ENCODE results near the gene PACS2.

The PACS2 gene

DNA sequence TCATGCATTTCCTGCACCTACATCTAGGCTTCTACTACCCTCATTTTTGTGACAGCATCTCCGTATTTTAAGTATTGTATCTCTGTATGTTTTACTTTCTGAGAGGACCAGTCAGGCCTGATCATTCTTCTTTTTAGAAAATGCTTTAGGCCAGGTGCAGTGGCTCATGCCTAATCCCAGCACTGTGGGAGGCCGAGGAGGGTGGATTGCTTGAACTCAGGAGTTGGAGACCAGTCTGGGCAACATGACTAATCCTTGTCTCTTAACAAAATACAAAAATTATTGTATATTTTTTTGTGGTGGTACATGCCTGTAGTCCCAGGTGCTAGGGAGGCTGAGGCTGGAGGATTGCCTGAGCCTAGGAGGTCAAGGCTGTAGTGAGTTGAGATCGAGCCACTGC is 36.9 kb downstream of the PACS2 start:
- peak overlapping the region; percentile 30; the same call in 1 of the 2 replicates for H3K27ac ChIP-seq
- TF ChIP-seq, protein P1, sequence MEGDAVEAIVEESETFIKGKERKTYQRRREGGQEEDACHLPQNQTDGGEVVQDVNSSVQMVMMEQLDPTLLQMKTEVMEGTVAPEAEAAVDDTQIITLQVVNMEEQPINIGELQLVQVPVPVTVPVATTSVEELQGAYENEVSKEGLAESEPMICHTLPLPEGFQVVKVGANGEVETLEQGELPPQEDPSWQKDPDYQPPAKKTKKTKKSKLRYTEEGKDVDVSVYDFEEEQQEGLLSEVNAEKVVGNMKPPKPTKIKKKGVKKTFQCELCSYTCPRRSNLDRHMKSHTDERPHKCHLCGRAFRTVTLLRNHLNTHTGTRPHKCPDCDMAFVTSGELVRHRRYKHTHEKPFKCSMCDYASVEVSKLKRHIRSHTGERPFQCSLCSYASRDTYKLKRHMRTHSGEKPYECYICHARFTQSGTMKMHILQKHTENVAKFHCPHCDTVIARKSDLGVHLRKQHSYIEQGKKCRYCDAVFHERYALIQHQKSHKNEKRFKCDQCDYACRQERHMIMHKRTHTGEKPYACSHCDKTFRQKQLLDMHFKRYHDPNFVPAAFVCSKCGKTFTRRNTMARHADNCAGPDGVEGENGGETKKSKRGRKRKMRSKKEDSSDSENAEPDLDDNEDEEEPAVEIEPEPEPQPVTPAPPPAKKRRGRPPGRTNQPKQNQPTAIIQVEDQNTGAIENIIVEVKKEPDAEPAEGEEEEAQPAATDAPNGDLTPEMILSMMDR (IDR thresholded peaks at IDR 0.05) = no peak
- TF ChIP-seq ZFX (IDR thresholded peaks at IDR 0.05; ENCODE audit: borderline replicate concordance) = no peak

DNA sequence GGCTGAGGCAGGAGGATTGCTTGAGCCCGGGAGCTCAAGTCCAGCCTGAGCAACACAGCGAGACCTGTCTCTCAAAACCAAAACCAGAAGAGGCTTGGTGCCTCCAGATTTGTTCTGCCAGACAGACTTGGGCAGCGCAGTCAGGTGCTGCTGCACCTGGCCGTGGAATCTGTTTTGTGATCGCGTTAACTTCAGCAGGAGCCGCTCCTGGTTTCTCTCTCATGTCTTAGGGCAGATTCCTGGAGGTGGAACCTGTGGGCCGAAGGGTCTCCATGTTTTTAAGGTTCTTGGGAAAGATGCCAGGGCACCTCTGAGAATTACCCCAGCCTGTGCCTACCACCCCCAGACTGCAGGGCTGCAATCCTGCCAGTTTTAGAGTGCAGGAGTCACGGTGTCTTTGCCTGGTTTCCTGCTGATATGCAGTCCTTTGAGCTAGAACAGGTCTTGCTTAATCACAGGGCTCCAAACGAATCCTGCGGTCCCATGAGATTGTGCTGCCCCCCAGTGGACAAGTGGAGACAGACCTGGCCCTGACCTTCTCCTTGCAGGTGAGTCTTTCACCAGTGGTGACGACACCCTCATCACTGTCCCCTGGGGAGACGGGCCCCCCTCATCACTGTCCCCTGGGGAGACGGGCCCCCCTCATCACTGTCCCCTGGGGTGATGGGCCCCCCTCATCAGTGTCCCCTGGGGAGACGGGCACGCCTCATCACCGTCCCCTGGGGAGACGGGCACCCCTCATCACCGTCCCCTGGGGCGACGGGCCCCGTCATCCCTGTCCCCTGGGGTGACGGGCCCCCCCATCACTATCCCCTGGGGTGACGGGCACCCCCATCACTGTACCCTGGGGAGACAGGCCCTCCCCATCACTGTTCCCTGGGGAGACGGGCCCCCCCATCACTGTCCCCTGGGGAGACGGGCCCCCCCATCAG is 37.6 kb downstream of the PACS2 start:
- TF ChIP-seq, protein P1 (IDR thresholded peaks at IDR 0.05) = peak; percentile 69
- no peak for TF ChIP-seq ZFX (IDR thresholded peaks at IDR 0.05; ENCODE audit: borderline replicate concordance)
- peak overlapping the region; percentile 30; the same call in 1 of the 2 replicates for H3K27ac ChIP-seq

DNA sequence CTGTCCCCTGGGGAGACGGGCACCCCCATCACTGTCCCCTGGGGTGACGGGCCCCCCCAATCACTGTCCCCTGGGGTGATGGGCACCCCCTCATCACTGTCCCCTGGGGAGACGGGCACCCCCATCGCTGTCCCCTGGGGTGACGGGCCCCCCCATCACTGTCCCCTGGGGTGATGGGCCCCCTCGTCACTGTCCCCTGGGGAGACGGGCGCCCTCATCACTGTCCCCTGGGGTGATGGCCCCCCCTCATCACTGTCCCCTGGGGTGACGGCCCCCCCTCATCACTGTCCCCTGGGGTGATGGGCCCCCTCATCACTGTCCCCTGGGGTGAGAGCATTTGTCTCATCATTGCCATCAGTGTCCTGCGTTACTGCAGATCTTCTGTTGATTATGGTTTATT is 38.6 kb downstream of the PACS2 start:
- TF ChIP-seq, protein P1 (IDR thresholded peaks at IDR 0.05) = no peak
- no peak for TF ChIP-seq ZFX (IDR thresholded peaks at IDR 0.05; ENCODE audit: borderline replicate concordance)
- no peak overlapping the region for H3K27ac ChIP-seq

DNA sequence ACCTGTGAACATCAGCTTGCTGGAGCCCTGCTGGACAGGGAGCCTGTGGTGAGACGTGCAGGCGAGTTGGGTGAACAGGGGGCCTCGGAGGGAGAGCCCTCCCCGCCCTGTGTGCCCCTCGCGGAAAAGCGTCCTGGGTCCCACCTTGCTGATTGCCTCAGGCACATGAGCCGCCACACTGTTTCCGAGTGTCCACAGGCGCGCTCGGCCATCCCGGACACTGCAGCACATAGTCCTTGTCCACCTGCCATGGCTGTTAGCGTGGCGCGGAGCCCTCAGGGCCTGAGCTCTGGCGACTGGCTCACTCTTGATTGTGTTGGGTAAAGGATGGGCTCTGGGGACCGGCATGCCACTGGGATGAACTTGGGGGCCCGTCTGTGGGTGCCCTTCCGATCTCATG is 40.0 kb downstream of the PACS2 start:
- no peak for TF ChIP-seq ZFX (IDR thresholded peaks at IDR 0.05; ENCODE audit: borderline replicate concordance)
- TF ChIP-seq, protein P1 (IDR thresholded peaks at IDR 0.05) = no peak
- H3K27ac ChIP-seq = no peak overlapping the region

DNA sequence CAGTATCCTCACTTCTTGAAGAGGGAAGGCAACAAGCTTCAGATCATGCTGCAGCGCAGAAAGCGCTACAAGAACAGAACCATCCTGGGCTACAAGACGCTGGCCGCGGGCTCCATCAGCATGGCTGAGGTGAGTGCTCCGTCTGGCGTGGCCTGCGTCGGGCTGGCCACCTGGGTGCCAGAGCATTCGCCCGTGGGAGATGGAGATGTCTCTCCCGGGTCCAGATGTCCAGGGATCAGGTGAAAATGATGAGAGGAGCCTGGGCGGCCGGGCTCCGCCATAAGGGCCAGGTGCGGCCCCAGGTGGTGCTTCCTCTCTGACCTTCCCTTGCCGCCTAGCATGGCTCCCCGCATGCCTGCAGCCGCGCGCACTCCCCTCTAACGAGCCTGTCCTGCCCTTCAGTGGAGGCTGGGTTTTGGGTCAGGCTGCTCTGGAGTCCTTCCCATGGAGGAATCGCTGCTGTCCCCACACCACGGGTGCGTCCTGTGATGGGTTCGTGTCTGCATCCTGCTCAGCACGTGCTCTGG is 40.6 kb downstream of the PACS2 start:
- H3K27ac ChIP-seq = no peak overlapping the region
- no peak for TF ChIP-seq ZFX (IDR thresholded peaks at IDR 0.05; ENCODE audit: borderline replicate concordance)
- TF ChIP-seq, protein P1 (IDR thresholded peaks at IDR 0.05) = no peak

DNA sequence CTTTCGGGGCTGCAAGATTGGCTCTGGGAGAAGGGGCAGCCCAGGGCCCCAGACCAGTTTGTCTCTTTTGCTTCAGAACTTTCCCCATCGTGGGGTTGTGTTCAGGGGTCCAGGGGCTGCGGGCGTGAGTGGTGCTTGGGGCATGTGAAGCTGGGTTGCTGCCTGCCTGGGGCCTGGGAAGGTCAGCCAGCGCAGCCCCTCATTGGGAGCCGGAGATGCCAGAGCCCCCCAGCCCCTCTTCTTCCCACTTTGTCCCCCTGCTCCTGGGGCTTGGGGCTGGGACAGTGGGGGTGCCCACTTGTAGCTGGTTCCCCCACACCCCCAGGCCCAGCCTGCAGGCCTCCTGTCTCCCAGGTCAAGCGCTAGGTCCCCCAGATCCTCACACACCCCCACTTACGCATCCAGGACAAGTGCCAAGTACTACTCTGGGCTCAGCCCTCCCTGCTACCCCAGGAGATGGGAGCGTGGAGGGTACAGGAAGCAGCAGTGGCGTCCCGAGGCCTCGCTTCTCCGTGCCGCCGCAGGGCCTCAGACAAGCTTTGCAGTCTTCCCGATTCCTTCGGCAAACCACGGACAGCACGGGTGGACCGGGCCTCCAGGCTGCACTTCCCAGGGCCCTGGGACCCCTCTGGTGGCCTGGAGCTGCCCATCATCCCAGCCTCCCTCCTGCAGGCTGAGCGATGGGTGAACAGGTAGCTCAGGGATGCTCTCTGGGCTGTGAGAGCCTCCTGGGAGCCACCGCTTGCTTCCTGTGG is 41.5 kb downstream of the PACS2 start:
- no peak for TF ChIP-seq ZFX (IDR thresholded peaks at IDR 0.05; ENCODE audit: borderline replicate concordance)
- TF ChIP-seq, protein P1 (IDR thresholded peaks at IDR 0.05) = no peak
- no peak overlapping the region for H3K27ac ChIP-seq
